ENCODE results near the gene RHEX.
"Not testable (repeated sequence)": the region's sequence is repeated elsewhere in the genome, so short reads cannot be mapped to it uniquely, and the experiment has no call there.

The RHEX gene

GRCh38 chr1:206052919-206053610 lies at the start of gene RHEX:
TSS of gene RHEX (plus strand) at chr1:206053173. CDS start at chr1:206097829, 44,656 bp downstream.
- not testable (repeated sequence) for DNase-seq (ENCODE audit: low read depth in 2 of 2)

GRCh38 chr1:206003854-206004800 lies 48.8 kb upstream of the RHEX start:
- DNase-seq (ENCODE audit: low read depth in 2 of 2) = no peak

- DNase-seq (ENCODE audit: low read depth in 2 of 2) = no peak
These were observed 48.1 kb upstream of the RHEX start for GRCh38 chr1:206004826-206005225.

GRCh38 chr1:206005234-206005633 lies 47.7 kb upstream of the RHEX start:
- DNase-seq (ENCODE audit: low read depth in 2 of 2) = no peak

- no peak for DNase-seq (ENCODE audit: low read depth in 2 of 2)
These were observed 47.2 kb upstream of the RHEX start for GRCh38 chr1:206005778-206006180.

- no peak for DNase-seq (ENCODE audit: low read depth in 2 of 2)
These were observed 46.0 kb upstream of the RHEX start for GRCh38 chr1:206006946-206007345.

GRCh38 chr1:206010060-206010459 lies 42.9 kb upstream of the RHEX start:
- DNase-seq (ENCODE audit: low read depth in 2 of 2) = no peak

GRCh38 chr1:206011057-206011456 lies 41.9 kb upstream of the RHEX start:
- no peak for DNase-seq (ENCODE audit: low read depth in 2 of 2)

GRCh38 chr1:206012086-206012859 lies 40.7 kb upstream of the RHEX start:
- no peak for DNase-seq (ENCODE audit: low read depth in 2 of 2)

- no peak for DNase-seq (ENCODE audit: low read depth in 2 of 2)
These were observed 39.8 kb upstream of the RHEX start for GRCh38 chr1:206013026-206013795.

GRCh38 chr1:206014601-206015000 lies 38.4 kb upstream of the RHEX start:
- DNase-seq (ENCODE audit: low read depth in 2 of 2) = no peak

- no peak for DNase-seq (ENCODE audit: low read depth in 2 of 2)
These were observed 37.9 kb upstream of the RHEX start for GRCh38 chr1:206015071-206015470.

GRCh38 chr1:206020393-206021007 lies 32.5 kb upstream of the RHEX start:
- no peak for DNase-seq (ENCODE audit: low read depth in 2 of 2)

GRCh38 chr1:206021008-206021625 lies 31.9 kb upstream of the RHEX start:
- DNase-seq (ENCODE audit: low read depth in 2 of 2) = no peak

GRCh38 chr1:206021626-206022365 lies 31.2 kb upstream of the RHEX start:
- no peak for DNase-seq (ENCODE audit: low read depth in 2 of 2)

GRCh38 chr1:206022766-206023165 lies 30.2 kb upstream of the RHEX start:
- no peak for DNase-seq (ENCODE audit: low read depth in 2 of 2)

- DNase-seq (ENCODE audit: low read depth in 2 of 2) = no peak
These were observed 29.3 kb upstream of the RHEX start, which contains the start of gene CTSE for GRCh38 chr1:206023695-206024094. TSS of gene CTSE (minus strand) at chr1:206023895. CDS start at chr1:206023791, 104 bp downstream.

- DNase-seq (ENCODE audit: low read depth in 2 of 2) = no peak
These were observed 27.6 kb upstream of the RHEX start for GRCh38 chr1:206025283-206025820.

GRCh38 chr1:206029484-206029883 lies 23.5 kb upstream of the RHEX start:
- no peak for DNase-seq (ENCODE audit: low read depth in 2 of 2)
